Fibroblast of skin of scalp (primary cell): ENCODE results near the gene F2RL2.
"Not testable (repeated sequence)": the region's sequence is repeated elsewhere in the genome, so short reads cannot be mapped to it uniquely, and the experiment has no call there.

ENCODE experiments used
- DNase-seq: peaks from one replicate; pipeline ENCODE4 v3.0.0-alpha.2; 2013

The F2RL2 gene

GRCh38 chr5:76620166-76620565 is 3.0 kb downstream of the F2RL2 start:
- DNase-seq = no peak

GRCh38 chr5:76617675-76618074 is 5.5 kb downstream of the F2RL2 start:
- peak; percentile 96 for DNase-seq

GRCh38 chr5:76617229-76617628 is 6.0 kb downstream of the F2RL2 start:
- peak; percentile 35 for DNase-seq

GRCh38 chr5:76616206-76616605 is 7.0 kb downstream of the F2RL2 start:
- no peak for DNase-seq

GRCh38 chr5:76615759-76616158 is 7.4 kb downstream of the F2RL2 start:
- no peak for DNase-seq

GRCh38 chr5:76612942-76613341 is 10.3 kb downstream of the F2RL2 start:
- DNase-seq = no peak

- DNase-seq = no peak
These were observed 13.0 kb downstream of the F2RL2 start for GRCh38 chr5:76610196-76610595.

GRCh38 chr5:76608833-76609232 is 14.4 kb downstream of the F2RL2 start:
- DNase-seq = peak; percentile 51

GRCh38 chr5:76607353-76607871 is 15.8 kb downstream of the F2RL2 start:
- DNase-seq = peak; percentile 46

GRCh38 chr5:76606701-76607100 is 16.5 kb downstream of the F2RL2 start:
- DNase-seq = no peak

- peak; percentile 75 for DNase-seq
These were observed 18.4 kb downstream of the F2RL2 start for GRCh38 chr5:76604838-76605237.

- DNase-seq = not testable (repeated sequence)
These were observed 19.2 kb downstream of the F2RL2 start for GRCh38 chr5:76603991-76604390.

- no peak for DNase-seq
These were observed 21.0 kb downstream of the F2RL2 start for GRCh38 chr5:76602094-76602726.

GRCh38 chr5:76601470-76601869 is 21.7 kb downstream of the F2RL2 start:
- DNase-seq = peak; percentile 73

GRCh38 chr5:76600716-76601115 is 22.5 kb downstream of the F2RL2 start:
- no peak for DNase-seq

- no peak for DNase-seq
These were observed 24.7 kb downstream of the F2RL2 start for GRCh38 chr5:76598531-76598930.

- no peak for DNase-seq
These were observed 27.3 kb downstream of the F2RL2 start for GRCh38 chr5:76595755-76596481.

GRCh38 chr5:76594107-76594506 is 29.1 kb downstream of the F2RL2 start:
- no peak for DNase-seq

GRCh38 chr5:76592692-76593091 is 30.5 kb downstream of the F2RL2 start:
- no peak for DNase-seq

- no peak for DNase-seq
These were observed 31.8 kb downstream of the F2RL2 start for GRCh38 chr5:76591366-76591765.

GRCh38 chr5:76590027-76590426 is 33.2 kb downstream of the F2RL2 start:
- DNase-seq = no peak

GRCh38 chr5:76586531-76586930 is 36.7 kb downstream of the F2RL2 start:
- DNase-seq = no peak

GRCh38 chr5:76585783-76586217 is 37.4 kb downstream of the F2RL2 start:
- DNase-seq = no peak
